ENCODE results near the gene EFCAB12.

The EFCAB12 gene

DNA sequence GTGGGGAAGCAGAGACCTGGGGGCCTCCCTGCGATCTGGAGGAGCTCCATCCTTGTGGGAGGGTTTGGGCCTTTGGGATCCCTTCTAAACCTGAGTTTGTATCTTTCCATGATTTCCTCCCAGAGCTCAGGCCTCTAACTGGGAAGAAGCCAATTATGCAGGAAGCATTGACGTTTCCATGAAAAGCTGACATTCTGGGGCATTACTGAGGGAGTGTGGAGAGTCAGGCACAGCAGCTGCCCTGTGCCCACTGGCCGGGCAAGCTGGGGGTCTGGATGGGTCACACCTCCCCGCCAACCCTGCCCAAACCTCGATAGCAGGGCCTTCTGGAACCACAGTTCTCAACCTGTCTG, 74.9 kb downstream of the EFCAB12 start:
- Mint-ChIP-seq H3K9me3 (peaks cover 4% of the 10 kb centered on the region), H3K36me3 (ENCODE audit: low read depth) (no peaks in the 10 kb centered on the region)
- TF ChIP-seq CTCF (IDR thresholded peaks at IDR 0.05), result no peak

GRCh38 chr3:129352650-129353588, 75.5 kb downstream of the EFCAB12 start:
- no peak for TF ChIP-seq CTCF (IDR thresholded peaks at IDR 0.05)
- Mint-ChIP-seq H3K36me3 (ENCODE audit: low read depth) (no peaks in the 10 kb centered on the region), H3K4me3 (no peak overlapping the region), H3K4me1 (peaks cover 59% of the 10 kb centered on the region), H3K27me3 (ENCODE audit: low read depth, poor library complexity) (peaks cover 36% of the 10 kb centered on the region), H3K9me3 (peaks cover 4% of the 10 kb centered on the region), H3K27ac (no peak overlapping the region)
- no peak for DNase-seq

More for the DNA sequence above, 74.9 kb downstream of the EFCAB12 start:
- Mint-ChIP-seq H3K27me3 (ENCODE audit: low read depth, poor library complexity) (peaks cover 31% of the 10 kb centered on the region), H3K4me1 (peaks cover 65% of the 10 kb centered on the region), H3K4me3 (no peak overlapping the region), H3K27ac (no peak overlapping the region)
- DNase-seq, result no peak

- Mint-ChIP-seq H3K27me3 (ENCODE audit: low read depth, poor library complexity) (peaks cover 40% of the 10 kb centered on the region), H3K4me3 (peak overlapping the region; percentile 54), H3K4me1 (peaks cover 57% of the 10 kb centered on the region), H3K36me3 (ENCODE audit: low read depth) (no peaks in the 10 kb centered on the region), H3K9me3 (peaks cover 4% of the 10 kb centered on the region), H3K27ac (no peak overlapping the region)
- peak; percentile 16 for TF ChIP-seq CTCF (IDR thresholded peaks at IDR 0.05)
- no peak for DNase-seq
Measured at GRCh38 chr3:129352045-129352444, 76.4 kb downstream of the EFCAB12 start.

Data from nephron progenitor cell (in vitro differentiated cells).